GM19324 (cell line): ENCODE measurements around the gene PIAS2.
"Not testable (repeated sequence)": the region's sequence is repeated elsewhere in the genome, so short reads cannot be mapped to it uniquely, and the experiment has no call there.

Source experiments
- ATAC-seq: cut with Tn5 transposase; IDR thresholded peaks from one replicate; pipeline ENCODE4 v1.9.1; 2021; ENCODE audit warnings: mild to moderate bottlenecking, moderate library complexity; ENCODE audit not compliant: unreplicated experiment, low FRiP score

PIAS2 gene

DNA sequence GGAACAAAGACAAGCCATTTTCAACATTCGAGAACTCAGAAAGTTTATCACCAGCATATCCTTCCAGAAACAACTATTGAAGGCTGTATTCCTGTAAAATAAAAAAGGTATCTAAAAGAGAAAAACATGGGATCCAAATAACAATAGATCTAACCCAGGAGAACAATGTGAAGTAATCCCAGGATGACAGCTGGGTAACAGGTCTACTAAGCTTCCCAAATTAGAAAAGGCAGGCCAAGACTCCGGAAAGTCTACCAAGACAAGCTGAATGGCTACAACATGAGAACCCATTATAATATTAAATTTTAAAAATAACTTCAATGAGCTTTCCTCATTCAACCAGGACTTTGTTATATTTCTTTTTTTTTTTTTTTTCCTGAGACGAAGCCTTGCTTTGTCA, 6.5 kb downstream of the PIAS2 start:
- ATAC-seq = no peak

DNA sequence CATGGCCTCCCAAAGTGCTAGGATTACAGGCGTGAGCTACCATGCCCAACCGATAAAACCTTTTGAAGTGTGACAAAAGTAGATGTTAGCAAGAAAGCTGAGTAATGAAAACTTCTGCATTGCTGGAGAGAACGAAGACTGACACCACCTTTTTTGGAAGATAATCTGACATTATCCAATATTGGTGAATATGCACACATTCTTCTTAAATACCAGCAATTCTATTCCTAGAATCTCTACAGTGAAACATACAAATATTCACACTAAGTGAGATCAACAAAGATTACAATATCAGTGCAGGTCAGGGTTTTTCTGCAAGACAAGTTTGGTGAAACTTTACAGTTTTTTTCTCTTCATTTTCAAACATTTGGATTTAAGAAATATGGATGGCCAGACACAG, 7.8 kb downstream of the PIAS2 start:
- ATAC-seq = no peak

DNA sequence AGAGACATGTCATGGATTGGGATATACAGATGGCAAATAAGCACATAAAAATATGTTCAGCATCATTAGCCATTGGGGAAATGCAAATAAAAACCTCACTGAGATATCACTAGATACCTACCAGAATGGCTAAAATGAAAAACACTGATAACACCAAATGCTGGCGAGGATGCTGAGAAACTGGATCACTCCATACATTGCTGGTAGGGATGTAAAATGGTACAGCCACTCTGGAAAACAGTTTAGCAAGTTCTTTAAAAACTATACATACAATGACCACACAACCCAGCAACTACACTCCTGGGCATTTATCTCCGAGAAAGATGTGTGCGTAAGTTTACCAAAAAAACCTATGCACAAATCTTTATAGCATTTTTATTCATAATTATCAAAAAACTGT, 13.9 kb downstream of the PIAS2 start:
- ATAC-seq = no peak

- ATAC-seq = no peak
These were observed 17.9 kb downstream of the PIAS2 start for GRCh38 chr18:46899274-46899948.

DNA sequence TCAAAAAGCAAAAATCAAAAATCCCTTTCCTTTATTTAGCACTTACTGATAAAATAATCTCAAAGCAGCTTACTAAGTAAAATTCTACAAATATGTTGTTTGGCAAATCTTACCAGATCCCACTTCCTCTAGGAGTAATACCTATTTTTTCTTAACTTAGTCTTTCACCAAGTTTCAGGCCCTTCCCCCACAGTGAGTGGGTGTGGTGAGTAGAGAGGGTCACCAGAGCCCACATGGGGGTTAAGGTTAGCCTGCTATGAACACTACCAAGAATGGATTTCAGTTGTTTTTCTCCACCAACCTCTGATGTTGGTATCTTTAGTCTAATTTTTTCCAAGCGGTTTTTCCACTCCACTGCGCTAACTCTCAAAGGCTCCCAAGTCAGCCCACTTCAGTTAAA, 23.2 kb downstream of the PIAS2 start:
- no peak for ATAC-seq

- ATAC-seq = no peak
These were observed 23.9 kb downstream of the PIAS2 start for GRCh38 chr18:46893360-46893759.

DNA sequence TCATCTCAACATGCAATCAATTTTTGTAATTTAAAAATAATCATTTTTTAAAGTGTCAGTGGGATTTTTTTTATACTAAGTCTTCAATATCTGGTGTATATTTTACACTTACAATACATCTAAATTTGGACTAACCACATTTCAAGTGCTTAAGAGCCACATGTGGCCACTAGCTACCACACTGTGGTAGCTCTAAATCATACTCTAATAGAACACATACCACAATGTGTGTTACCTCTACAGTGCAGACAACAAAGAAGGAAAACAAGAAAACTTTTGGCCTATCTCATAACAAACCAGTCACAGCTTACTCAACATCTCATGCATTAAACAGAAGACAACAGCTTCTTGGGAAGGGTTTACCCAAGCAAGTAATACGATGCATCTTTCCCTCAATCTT, 24.5 kb downstream of the PIAS2 start:
- ATAC-seq = no peak

DNA sequence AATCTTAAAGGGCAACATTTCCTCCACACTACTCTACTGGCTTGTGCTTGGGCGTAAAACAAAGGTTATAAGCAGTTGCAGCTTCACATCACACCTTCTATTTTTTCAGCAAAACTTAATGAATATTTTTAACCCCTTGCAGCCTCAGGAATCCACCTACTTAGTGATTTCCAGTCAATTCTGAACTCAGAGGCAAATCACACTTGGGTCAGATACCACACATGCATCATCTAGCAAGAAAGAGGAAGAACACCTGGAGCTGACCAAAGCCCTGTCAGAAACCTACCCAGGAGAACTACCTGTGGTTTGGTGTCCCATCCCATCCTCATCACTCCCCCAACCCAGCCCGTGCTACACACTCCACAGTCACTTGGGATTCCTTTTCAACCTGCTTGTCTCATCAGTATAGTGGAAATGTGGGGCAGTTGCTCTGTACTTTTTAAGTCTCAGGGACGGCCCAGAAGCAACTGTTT, 25.5 kb downstream of the PIAS2 start:
- ATAC-seq = peak; percentile 77

DNA sequence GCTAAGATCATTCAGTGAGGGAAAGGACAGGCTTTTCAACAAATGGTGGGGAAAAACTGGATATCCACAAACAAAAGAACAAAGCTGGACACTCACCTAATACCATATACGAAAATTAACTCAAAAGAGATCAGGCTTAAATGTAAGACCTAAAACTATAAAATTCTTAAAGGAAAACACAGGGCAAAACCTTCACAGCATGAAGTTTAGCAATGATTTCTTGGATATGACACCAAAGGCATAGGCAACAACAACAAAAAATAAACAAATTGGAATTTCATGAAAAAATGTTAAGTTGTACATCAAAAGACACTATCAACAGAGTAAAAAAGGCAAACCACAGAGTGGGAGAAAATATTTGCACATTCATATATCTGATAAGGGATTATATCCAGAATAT, 28.3 kb downstream of the PIAS2 start:
- no peak for ATAC-seq

DNA sequence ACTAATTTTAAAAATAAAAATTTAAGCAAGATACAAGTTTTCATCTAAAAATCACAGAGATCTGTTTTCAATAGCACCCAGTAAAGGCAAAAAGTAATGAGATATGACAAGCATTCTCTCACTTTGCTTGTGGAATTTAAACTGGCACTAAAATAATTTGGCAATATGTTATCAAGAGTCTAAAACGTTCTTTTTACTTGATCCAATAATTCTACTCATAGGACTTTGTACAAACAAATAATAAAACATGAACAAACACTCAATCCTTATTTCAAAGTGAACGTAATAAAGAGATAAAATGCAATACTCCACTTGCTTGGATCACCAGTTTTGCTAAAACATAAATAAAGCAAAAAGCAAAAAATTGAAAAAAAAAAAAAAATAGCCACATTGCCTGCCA, 30.4 kb downstream of the PIAS2 start:
- ATAC-seq = no peak

GRCh38 chr18:46883180-46883579, 34.1 kb downstream of the PIAS2 start:
- no peak for ATAC-seq

DNA sequence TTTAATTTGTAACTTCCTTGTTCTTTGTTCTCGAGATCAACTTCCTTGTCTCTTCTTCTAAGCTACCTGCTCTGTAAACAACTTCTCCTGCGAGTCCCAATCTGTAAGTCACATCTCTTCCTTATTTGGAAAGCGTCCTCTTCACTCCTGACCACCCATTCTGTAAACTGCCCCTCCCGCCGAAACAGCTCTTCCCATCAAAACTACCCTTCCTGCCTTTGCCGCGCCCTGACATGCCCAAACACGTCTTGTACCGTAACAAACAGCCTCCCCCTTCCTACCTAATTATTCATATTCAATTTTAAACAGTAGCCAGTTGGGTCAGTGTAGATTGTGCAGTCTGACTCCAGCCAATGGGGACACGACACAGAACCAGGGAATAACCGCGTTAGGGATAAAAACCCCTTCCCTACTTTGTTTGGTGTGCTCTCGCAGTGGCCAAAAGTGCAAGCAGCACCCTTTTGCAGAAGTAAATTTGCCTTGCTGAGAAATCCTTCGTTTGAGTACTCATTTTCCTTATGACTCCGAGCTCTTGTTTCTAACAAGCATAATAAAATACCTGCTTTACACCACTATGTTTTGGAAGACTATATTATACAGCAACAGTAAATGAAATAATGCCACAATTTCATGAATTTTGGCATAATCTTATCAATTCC, 39.8 kb downstream of the PIAS2 start:
- no peak for ATAC-seq

DNA sequence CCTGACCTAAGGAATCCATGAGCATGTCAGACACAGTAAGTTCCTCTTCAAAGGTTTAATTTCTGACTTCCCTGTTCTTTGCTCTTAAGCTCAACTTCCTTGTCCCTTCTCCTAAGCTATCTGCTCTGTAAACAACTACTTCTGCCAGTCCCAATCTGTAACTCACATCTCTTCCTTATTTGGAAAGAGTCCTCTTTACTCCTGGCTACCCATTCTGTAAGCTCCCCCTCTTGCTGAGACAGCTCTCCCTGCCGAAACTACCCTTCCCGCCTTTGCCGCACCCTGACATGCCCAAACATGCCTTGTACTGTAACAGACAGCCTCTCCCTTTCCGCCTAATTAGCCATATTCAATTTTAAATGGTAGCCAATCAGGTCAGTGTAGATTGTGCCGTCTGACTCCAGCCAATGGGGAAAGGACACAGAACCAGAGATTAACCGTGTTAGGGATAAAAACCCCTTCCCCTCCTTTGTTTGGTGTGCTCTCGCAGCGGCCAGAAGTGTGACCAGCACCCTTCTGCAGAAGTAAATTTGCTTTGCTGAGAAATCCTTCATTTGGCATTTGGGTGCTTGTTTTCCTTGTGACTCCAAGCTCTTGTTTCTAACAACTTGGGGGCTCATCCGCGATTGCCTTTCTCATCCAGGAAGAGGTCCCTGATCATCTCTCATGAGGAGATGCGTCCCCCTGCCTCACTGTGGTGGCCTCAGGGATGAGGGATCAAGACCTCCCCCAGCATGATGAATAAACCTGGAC, 49.0 kb downstream of the PIAS2 start:
- ATAC-seq = no peak

GRCh38 chr18:46867367-46868143, 49.8 kb downstream of the PIAS2 start:
- ATAC-seq = no peak

DNA sequence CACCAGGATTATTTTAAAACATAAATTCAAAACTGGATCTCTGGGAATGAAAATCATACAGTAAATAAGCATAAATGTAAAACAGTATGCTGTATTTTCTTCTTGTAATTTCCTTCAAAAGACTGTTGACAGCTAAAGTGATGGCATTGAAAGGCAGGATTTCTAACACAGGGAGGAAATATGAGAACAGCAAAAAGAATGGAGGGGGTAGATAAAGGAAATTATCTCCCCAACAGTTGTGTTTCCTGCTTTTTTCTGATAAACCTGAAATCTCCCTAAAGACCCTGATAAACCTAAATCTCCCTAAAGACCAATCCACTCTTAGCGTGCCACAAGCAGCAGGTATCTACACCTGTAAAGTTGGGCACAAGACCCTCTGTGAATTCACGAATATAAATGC, 50.8 kb downstream of the PIAS2 start:
- no peak for ATAC-seq

DNA sequence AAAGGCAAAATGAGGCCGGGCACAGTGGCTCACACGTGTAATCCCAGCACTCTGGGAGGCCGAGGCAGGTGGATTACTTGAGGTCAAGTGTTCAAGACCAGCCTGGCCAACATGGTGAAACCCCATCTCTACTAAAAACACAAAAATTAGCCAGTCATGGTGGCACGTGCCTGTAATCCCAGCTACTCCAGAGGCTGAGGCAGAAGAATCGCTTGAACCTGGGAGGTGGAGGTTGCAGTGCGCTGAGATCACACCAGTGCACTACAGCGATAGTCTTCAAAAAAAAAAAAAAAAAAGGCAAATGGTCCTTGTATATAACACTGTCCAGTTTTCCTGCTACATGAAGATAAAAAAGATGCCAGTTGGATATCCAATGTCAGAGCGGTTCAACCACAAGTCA, 52.1 kb downstream of the PIAS2 start:
- ATAC-seq = not testable (repeated sequence)

DNA sequence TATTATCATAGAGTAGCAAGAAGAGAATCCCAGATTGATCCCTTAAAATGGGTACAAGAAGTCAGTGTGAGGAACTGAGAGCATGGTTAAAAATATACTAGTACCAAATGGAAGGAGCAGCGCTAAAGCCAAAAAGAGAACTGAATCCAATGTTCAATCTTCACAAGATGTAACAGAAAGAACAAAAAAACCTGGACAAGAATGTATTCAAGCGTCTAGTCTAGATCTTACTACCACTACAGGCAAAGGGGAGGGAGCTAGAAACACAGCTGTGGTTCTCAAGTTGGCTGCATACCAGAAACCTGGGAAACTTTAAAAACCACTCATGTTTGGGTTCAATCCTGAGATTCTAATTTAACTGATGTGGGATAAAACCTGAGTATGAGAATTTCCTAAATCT, 57.5 kb downstream of the PIAS2 start:
- ATAC-seq = no peak

DNA sequence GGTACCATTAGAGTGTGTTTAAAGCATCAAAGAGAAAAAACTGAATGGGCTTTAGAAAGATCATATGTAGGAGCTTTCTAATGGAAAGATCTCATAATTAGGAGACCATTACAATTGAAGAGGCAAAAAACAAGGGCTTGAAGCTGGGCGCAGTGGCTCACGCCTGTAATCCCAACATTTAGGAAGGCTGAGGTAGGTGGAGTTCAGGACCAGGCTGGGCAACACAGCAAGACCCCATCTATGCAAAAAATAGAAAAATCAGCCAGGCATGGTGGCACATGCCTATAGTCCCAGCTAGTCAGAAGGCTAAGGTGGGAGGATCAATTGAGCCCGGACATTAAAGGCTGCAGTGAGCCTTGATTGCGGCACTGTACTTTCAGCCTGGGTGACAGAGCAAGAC, 59.0 kb downstream of the PIAS2 start:
- no peak for ATAC-seq

DNA sequence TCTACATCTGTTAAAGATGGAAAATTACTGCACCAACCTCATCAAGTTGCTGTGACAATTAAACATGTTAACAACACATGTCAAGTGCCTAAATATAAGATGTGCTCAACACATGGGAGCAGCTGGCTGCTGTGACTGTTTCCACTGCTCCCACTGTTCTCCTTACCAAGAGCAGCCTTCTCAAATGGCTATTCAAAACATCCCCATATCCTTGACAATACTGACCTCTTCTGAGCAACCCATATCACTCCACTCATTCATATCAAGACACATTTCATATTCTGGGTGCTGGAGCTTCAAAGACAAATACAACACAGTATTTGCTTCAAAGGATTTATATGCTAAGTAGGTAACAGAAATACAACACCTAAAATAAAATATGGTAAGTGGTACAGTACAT, 60.3 kb downstream of the PIAS2 start:
- no peak for ATAC-seq

DNA sequence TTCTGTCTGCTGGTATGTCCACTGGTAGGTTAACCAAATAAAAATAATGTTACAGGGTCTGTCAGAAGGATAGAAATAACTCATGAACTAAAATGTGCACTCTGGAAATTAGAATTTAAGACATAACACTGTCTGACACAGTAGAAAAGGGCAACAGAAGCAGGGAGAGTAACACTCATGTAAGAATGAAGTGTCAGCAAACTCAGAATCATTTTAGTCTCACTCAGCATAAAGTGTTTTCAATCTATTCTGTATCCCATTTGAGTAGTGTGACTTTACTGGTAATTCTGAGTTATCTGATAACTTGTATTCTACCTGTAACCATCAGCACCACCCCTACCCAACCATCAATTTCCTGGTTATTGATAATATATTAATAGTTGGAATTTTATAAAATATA, 68.3 kb downstream of the PIAS2 start:
- no peak for ATAC-seq

DNA sequence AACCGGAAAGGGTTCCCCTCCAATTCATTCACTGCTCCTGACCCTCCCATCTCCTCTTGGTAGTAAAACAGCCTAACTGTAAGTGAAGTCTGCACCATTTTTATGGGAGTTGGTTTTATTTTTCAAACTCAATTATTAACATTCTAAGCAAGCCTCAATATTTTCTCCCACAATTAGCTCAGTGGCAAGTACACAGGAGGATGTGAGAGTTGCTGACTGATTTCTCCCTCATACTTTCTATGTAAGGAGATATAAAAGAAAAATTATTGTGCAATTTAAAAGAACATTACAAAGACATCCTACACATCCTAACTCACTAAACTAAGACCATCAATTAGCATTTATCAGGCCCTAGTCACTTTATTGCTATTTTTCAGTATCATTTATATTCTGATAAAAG, 73.9 kb downstream of the PIAS2 start:
- no peak for ATAC-seq
